Breast epithelium (tissue), 3 donors: ENCODE measurements around the gene DLEC1.

Experiments
- CTCF ChIP-seq, 3 donors: fragments of 450-650 bp; IDR thresholded peaks; one replicate each; pipeline ENCODE4 v1.5.1; 2016 to 2017; ENCODE audit warnings: antibody characterized with exemption in 3 of 3, mild to moderate bottlenecking in 3 of 3, moderate library complexity in 3 of 3
- POLR2A ChIP-seq: fragments of 450-650 bp; IDR thresholded peaks from one replicate; pipeline ENCODE4 v1.6.1; 2016; ENCODE audit warnings: antibody characterized with exemption, mild to moderate bottlenecking, moderate library complexity

GRCh38 chr3:38169027-38169317 is 130.0 kb downstream of the DLEC1 start:
- TF ChIP-seq CTCF (IDR thresholded peaks at IDR 0.05) (no peak), POLR2A (no peak)
